Ovary (tissue), 9 donors: ENCODE measurements around the gene MCCC1. TPM values are rescaled to one million over a fixed set of nuclear protein-coding genes. Genes with fewer than 3 reads are reported as not detected.

ENCODE experiments used
- DNase-seq, 5 donors: peaks; one replicate each; pipeline ENCODE4 v3.0.0-alpha.2; 2019 to 2020
- H3K27ac ChIP-seq, 2 donors: fragments of 200-600 bp; one replicate each; pipeline versions ENCODE4 v1.5.1 to v1.8.0; 2019 to 2022
- H3K27me3 ChIP-seq: fragments of 200-600 bp; one replicate; pipeline ENCODE4 v1.8.0; 2022
- H3K36me3 ChIP-seq: fragments of 200-600 bp; sonication (generic); one replicate; pipeline ENCODE4 v1.5.1; 2019
- H3K4me1 ChIP-seq: one replicate; pipeline ENCODE4 v1.8.1; 2013; ENCODE audit warnings: mild to moderate bottlenecking, moderate library complexity; ENCODE audit not compliant: insufficient read depth
- H3K4me3 ChIP-seq: fragments of 200-600 bp; sonication (generic); one replicate; pipeline ENCODE4 v1.5.1; 2017
- H3K9me3 ChIP-seq, 2 donors: fragments of 200-600 bp in 1 of 2; sonication (generic) in 1 of 2; one replicate each; pipeline versions ENCODE4 v1.5.1 to v1.8.1; 2013 to 2019; ENCODE audit warnings: mild to moderate bottlenecking in 1 of 2, moderate library complexity in 1 of 2
- EP300 ChIP-seq: sonication (generic); formaldehyde crosslinking; IDR thresholded peaks from one replicate; pipeline ENCODE4 v1.6.1; 2017; ENCODE audit warnings: antibody characterized with exemption
- POLR2A ChIP-seq: fragments of 450-650 bp; IDR thresholded peaks from one replicate; pipeline ENCODE4 v1.6.1; 2017; ENCODE audit warnings: antibody characterized with exemption, mild to moderate bottlenecking, moderate library complexity
- WGBS, 3 donors: extraction: QIAGEN DNeasy Blood & Tissue Kit in 1 of 3; methylation state at CpG; one replicate each; pipeline versions ENCODE4 v1.1.5 to v1.1.7; 2013 to 2017; 5-methylcytosine and 5-hydroxymethylcytosine counted together
- intact Hi-C, 4 donors: fragments of 100-400 bp; cut with DNase I; formaldehyde crosslinking; loops; one replicate each; pipeline versions ENCODE4 v1.11.0 to v1.15.1; 2022 to 2023
- polyA plus RNA-seq, 2 donors: library from polyadenylated mRNA; stranded (reverse); fragments of 200-250 nt in 1 of 2; fragments of 350-450 nt in 1 of 2; fragmentation: Illumina TruSeq in 1 of 2; extraction: RNeasy Lipid Tissue Mini Kit (QIAGEN cat#74804) in 1 of 2; gene quantifications; one replicate each; pipeline ENCODE4 v1.2.3, GENCODE V29; 2013 to 2014
- total RNA-seq, 7 donors: library from RNA; depleted of rRNA in 2 of 7; stranded (reverse); fragments of >200 nt in 2 of 7; fragmentation: NEBNext Ultra II Directional in 3 of 7; extraction: Animal tissue kit (Norgen Biotek cat#: 25700) in 3 of 7; gene quantifications; one replicate each; pipeline versions ENCODE4 v1.1.0 to v1.2.4, GENCODE V29; 2016 to 2023
- TF ChIP-seq, protein P1 (sequence below), 3 donors: fragments of 450-650 bp in 2 of 3; fragments of 200-600 bp in 1 of 3; IDR thresholded peaks; one replicate each; pipeline versions ENCODE4 v1.5.1 to v1.8.0; 2016 to 2022; ENCODE audit warnings: antibody characterized with exemption in 3 of 3, mild to moderate bottlenecking in 1 of 3
- donor health status: DM: no; HTN: no; CAD: no; lungs with moderate emphysema.
- donor health status: DM: no; HTN: no; CAD: no.
- donor health status: Bipolar disorder and iron deficiency.
- donor health status: DM: yes; HTN: yes; CAD: no.
- donor health status: DM: no; HTN: no; CAD: no.
- donor health status: DM: yes; HTN: yes; CAD: no.

The MCCC1 gene
- total and polyA plus RNA-seq, 9 donors, result 21.7 to 32.8 (median 28.5) TPM

DNA sequence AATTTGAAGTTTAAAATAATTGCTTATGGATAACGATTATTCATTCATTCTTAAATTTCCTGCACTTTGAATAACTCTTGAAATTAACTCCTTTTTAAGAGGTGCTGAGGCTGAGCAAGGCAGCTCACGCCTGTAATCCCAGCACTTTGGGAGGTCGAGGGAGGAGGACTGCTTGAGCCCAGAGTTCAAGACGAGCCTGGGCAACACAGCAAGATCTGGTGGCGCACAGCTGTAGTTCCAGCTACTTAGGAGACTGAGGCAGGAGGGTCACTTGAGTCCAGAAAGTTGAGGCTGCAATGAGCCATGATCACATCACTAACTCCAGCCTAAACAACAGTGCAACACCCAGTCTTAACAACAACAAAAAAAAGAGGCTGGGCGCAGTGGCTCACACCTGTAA lies 126.9 kb downstream of the MCCC1 start:
- DNase-seq, result no peak
- Histone ChIP-seq H3K4me3 (no peak overlapping the region), H3K36me3 (no peaks in the 10 kb centered on the region), H3K9me3 (no peaks in the 10 kb centered on the region), H3K27ac (no peak overlapping the region), H3K4me1 (no peaks in the 10 kb centered on the region), H3K27me3 (no peaks in the 10 kb centered on the region)
- TF ChIP-seq, protein P1, sequence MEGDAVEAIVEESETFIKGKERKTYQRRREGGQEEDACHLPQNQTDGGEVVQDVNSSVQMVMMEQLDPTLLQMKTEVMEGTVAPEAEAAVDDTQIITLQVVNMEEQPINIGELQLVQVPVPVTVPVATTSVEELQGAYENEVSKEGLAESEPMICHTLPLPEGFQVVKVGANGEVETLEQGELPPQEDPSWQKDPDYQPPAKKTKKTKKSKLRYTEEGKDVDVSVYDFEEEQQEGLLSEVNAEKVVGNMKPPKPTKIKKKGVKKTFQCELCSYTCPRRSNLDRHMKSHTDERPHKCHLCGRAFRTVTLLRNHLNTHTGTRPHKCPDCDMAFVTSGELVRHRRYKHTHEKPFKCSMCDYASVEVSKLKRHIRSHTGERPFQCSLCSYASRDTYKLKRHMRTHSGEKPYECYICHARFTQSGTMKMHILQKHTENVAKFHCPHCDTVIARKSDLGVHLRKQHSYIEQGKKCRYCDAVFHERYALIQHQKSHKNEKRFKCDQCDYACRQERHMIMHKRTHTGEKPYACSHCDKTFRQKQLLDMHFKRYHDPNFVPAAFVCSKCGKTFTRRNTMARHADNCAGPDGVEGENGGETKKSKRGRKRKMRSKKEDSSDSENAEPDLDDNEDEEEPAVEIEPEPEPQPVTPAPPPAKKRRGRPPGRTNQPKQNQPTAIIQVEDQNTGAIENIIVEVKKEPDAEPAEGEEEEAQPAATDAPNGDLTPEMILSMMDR (IDR thresholded peaks at IDR 0.05), result no peak
- TF ChIP-seq EP300 (no peak), POLR2A (no peak)
- 84 to 87% (median 85%) methylated on average over 6 of the region's 6 CpGs for WGBS, 3 donors
- intact Hi-C loops, result no loop called here

DNA sequence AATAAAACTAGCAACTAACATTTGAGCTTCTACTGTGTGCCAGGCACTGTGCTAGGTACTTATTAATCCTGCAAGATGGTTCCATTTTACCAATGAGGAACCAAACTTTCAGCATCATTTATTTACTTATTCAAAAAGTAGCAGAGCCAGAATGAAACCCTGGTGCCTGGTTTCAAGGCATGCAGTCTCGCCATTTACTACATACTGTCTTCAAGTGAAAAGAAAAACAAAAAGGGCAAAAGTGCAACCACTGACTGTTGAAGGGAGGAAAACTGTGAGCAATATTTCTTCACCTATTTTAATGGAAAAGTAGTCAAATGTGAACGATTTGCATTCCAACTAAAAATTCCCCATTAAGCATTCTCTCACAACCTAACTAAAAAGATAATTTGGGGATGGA lies 127.7 kb downstream of the MCCC1 start:
- no peak overlapping the region for H3K4me3 ChIP-seq
- no peaks in the 10 kb centered on the region for H3K9me3 ChIP-seq
- H3K4me1 ChIP-seq, result no peaks in the 10 kb centered on the region
- TF ChIP-seq POLR2A (no peak), EP300 (no peak)
- TF ChIP-seq, protein P1 (IDR thresholded peaks at IDR 0.05), result no peak
- 38 to 53% (median 49%) methylated on average over 2 of the region's 2 CpGs for WGBS, 3 donors
- no peak for DNase-seq
- no peak overlapping the region for H3K27ac ChIP-seq
- no peaks in the 10 kb centered on the region for H3K36me3 ChIP-seq
- intact Hi-C loops, result no loop called here
- no peaks in the 10 kb centered on the region for H3K27me3 ChIP-seq

DNA sequence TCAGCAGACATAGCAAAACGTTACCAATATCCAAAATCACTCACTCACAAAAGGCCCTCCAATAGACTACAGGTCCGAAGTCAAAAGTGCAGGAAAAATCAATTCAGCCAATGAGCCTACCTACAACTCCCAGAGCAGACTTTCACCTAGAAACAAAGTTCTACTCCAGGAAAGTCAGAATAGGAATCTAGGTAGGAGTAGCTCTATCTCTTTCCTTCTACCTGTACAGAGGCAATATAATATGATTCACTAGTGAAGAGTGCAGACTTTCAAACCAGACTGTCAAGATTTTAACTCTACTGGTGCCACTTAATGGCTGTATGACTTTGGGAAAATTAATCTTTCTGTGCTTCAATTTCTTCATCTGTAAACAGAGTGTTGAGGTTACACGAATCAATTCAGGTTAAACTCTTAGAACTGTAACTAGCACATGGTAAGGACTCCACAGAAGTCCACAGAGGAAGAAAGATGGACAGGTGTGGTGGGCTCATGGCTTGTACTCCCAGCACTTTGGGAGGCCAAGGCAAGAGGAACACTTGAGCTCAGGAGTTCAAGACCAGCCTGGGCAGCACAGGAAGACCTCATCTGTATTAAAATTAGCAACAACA lies 128.4 kb downstream of the MCCC1 start:
- no peak for DNase-seq
- WGBS, 3 donors, result 80 to 86% (median 84%) methylated on average over 3 of the region's 3 CpGs
- TF ChIP-seq EP300 (no peak), POLR2A (no peak)
- TF ChIP-seq, protein P1 (IDR thresholded peaks at IDR 0.05), result no peak
- intact Hi-C loops, result no loop called here
- Histone ChIP-seq H3K9me3 (no peaks in the 10 kb centered on the region), H3K4me3 (no peak overlapping the region), H3K27ac (no peak overlapping the region), H3K4me1 (peaks cover 2% of the 10 kb centered on the region), H3K27me3 (no peaks in the 10 kb centered on the region), H3K36me3 (no peaks in the 10 kb centered on the region)

DNA sequence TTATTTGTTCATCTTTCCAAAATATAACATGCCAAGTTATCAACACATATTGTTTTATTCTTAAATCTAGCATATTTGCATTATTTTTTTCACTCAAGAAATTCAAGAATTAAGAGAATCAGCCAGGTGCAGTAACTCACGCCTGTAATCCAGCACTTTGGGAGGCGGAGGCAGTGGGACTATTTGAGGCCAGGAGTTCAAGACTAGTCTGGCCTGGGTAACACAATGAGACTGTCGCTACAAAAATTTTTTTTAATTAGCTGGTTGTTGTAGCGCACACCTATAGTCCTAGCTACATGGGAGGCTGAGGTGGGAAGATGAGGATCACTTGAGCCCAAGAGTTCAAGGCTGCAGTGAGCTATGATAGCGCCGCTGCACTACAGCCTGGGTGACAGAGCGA lies 129.4 kb downstream of the MCCC1 start:
- H3K4me1 ChIP-seq, result peaks cover 2% of the 10 kb centered on the region
- intact Hi-C loops, result no loop called here
- no peaks in the 10 kb centered on the region for H3K36me3 ChIP-seq
- H3K4me3 ChIP-seq, result no peak overlapping the region
- H3K27me3 ChIP-seq, result no peaks in the 10 kb centered on the region
- WGBS, 3 donors, result 91 to 96% (median 91%) methylated on average over 7 of the region's 7 CpGs
- no peaks in the 10 kb centered on the region for H3K9me3 ChIP-seq
- TF ChIP-seq EP300 (no peak), POLR2A (no peak)
- TF ChIP-seq, protein P1 (IDR thresholded peaks at IDR 0.05), result no peak
- DNase-seq, result no peak
- H3K27ac ChIP-seq, result no peak overlapping the region
